ENCODE results near the gene RUNX1.

Gene RUNX1

DNA sequence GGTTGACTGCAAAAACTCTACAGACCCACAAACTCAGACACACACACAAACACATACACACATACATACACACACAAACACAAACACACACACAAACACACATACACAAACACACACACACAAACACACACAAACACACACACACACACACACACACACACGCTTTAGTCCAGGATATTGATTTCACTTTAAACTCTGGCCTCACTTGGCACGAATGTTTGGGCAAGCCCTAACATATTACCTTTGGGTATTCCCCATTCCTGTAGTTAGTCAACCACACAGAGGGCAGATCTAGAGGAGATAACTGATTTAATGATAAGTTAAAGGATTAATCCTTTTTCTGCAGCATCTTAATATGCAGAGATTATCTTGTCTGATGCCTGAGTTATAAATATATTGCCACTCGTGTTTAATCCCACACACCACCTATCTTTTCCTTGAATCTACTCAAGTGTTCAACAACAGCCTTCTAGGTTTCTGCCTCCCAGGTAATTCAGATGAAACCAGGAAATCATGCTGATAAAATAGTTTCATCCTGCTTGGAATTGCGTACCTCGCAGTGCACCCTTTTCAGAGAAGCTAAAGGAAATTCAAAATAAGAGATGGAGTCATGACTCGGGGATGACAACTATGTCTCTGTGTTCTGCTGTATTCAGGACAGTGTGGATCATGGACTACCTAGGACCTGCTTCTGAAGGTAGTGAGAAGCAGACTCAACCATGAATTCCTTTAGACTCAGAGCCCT is 14.5 kb upstream of the RUNX1 start:
- no peak for TF ChIP-seq ZFX (IDR thresholded peaks at IDR 0.05)
- no peak for TF ChIP-seq CTCF (conservative IDR thresholded peaks at IDR 0.05)
- H3K27ac ChIP-seq: no peak overlapping the region

- no peak overlapping the region for H3K27ac ChIP-seq
- TF ChIP-seq CTCF (conservative IDR thresholded peaks at IDR 0.05): no peak
- no peak for TF ChIP-seq ZFX (IDR thresholded peaks at IDR 0.05)
These were observed 12.9 kb upstream of the RUNX1 start for GRCh38 chr21:35062016-35062415.

GRCh38 chr21:35059742-35060141 is 10.6 kb upstream of the RUNX1 start:
- TF ChIP-seq ZFX (IDR thresholded peaks at IDR 0.05): no peak
- TF ChIP-seq CTCF (conservative IDR thresholded peaks at IDR 0.05): no peak
- H3K27ac ChIP-seq: no peak overlapping the region

DNA sequence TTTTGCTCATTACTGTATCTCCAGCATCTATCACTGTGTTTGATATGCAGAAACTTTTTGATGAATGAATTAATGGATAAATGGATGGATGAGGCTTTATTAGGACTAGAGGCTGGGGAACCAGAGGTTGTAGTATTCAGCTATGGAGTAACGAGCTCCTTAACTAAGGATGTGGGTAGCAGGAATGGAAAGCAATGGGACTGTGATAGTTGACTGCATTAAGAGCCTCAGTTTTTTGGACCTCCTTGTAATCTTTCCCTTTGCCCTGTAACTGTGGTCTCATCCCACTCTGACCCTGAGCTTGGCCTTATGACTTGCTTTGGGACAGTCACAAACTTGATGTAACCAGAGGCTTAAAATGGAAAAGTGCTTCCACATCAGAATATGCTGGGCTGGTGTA is 9.0 kb upstream of the RUNX1 start:
- no peak overlapping the region for H3K27ac ChIP-seq
- no peak for TF ChIP-seq ZFX (IDR thresholded peaks at IDR 0.05)

DNA sequence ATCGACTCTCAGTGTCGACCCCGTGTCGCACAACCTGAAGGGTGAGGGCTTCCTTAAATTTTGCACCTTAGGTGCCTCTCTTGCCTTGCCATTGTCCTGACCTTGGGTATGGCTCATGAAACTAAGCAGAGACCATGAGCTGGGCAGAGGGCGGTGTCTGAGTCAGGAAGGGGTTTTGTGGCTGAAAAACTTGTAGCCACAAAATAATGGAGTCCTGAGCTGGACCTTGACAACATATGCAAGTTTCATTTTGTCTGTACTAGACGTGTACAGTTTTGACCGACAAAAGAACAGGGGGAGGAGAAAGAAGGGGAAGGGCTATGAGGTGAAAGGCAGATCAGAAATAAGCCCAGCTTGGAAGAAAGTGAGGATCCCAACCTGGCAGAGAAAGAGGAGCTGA is 8.3 kb upstream of the RUNX1 start:
- TF ChIP-seq ZFX (IDR thresholded peaks at IDR 0.05) (no peak), CTCF (conservative IDR thresholded peaks at IDR 0.05) (no peak)
- H3K27ac ChIP-seq: no peak overlapping the region

- no peak for TF ChIP-seq CTCF (conservative IDR thresholded peaks at IDR 0.05)
- TF ChIP-seq ZFX (IDR thresholded peaks at IDR 0.05): no peak
- no peak overlapping the region for H3K27ac ChIP-seq
These were observed 4.4 kb upstream of the RUNX1 start for GRCh38 chr21:35053356-35054096.

- no peak for TF ChIP-seq CTCF (conservative IDR thresholded peaks at IDR 0.05)
- no peak for TF ChIP-seq ZFX (IDR thresholded peaks at IDR 0.05)
- no peak overlapping the region for H3K27ac ChIP-seq
These were observed 3.7 kb upstream of the RUNX1 start for GRCh38 chr21:35052801-35053200.

Measured in C4-2B (cell line).